Spleen (tissue), 11 donors: Measurements from ENCODE around the gene IMMP2L. TPM values are rescaled to one million over a fixed set of nuclear protein-coding genes. Genes with fewer than 3 reads are reported as not detected.

Experiments used
- DNase-seq: peaks from one replicate; pipeline ENCODE4 v3.0.0-alpha.2; 2020
- H3K27ac ChIP-seq, 8 donors: fragments of 200-600 bp; sonication (generic) in 7 of 8; 1 replicate in 4 of 8; 2 replicates in 4 of 8; pipeline versions ENCODE4 v1.5.0 to v1.8.0; 2016 to 2021; ENCODE audit warnings: inconsistent platforms in 4 of 8, mild to moderate bottlenecking in 4 of 8, moderate library complexity in 1 of 8
- H3K27me3 ChIP-seq, 7 donors: fragments of 200-600 bp; sonication (generic) in 6 of 7; replicated peaks in 1 of 7; 1 replicate in 4 of 7; 2 replicates in 3 of 7; pipeline versions ENCODE4 v1.5.0 to v1.8.0; 2016 to 2021; ENCODE audit warnings: inconsistent platforms in 3 of 7, mild to moderate bottlenecking in 1 of 7
- H3K36me3 ChIP-seq, 6 donors: fragments of 200-600 bp; sonication (generic) in 5 of 6; 1 replicate in 4 of 6; 2 replicates in 2 of 6; pipeline versions ENCODE4 v1.5.0 to v1.8.0; 2016 to 2021; ENCODE audit warnings: inconsistent platforms in 2 of 6
- H3K4me1 ChIP-seq, 6 donors: fragments of 200-600 bp; sonication (generic) in 5 of 6; 1 replicate in 3 of 6; 2 replicates in 3 of 6; pipeline versions ENCODE4 v1.5.0 to v1.8.0; 2016 to 2021; ENCODE audit warnings: inconsistent platforms in 3 of 6
- H3K4me3 ChIP-seq, 8 donors: fragments of 200-600 bp; sonication (generic) in 7 of 8; 1 replicate in 4 of 8; 2 replicates in 4 of 8; pipeline versions ENCODE4 v1.5.0 to v1.8.0; 2016 to 2021; ENCODE audit warnings: inconsistent platforms in 4 of 8, mild to moderate bottlenecking in 4 of 8, moderate library complexity in 2 of 8
- H3K9me3 ChIP-seq, 8 donors: fragments of 200-600 bp; sonication (generic) in 7 of 8; 1 replicate in 4 of 8; 2 replicates in 4 of 8; pipeline versions ENCODE4 v1.5.0 to v1.8.0; 2016 to 2021; ENCODE audit warnings: inconsistent platforms in 4 of 8
- CTCF ChIP-seq, 11 experiments: fragments of 200-600 bp in 7 of 11; fragments of 450-650 bp in 4 of 11; sonication (generic) in 4 of 11; IDR thresholded peaks in 8 of 11; conservative IDR thresholded peaks in 3 of 11; 1 replicate in 7 of 11; 2 replicates in 4 of 11; pipeline versions ENCODE4 v1.4.0 to v1.8.0; 2016 to 2021; ENCODE audit warnings: antibody characterized with exemption in 11 of 11, inconsistent platforms in 4 of 11, mild to moderate bottlenecking in 1 of 11
- POLR2A ChIP-seq, 3 donors: fragments of 450-650 bp; IDR thresholded peaks; one replicate each; pipeline ENCODE4 v1.5.1; 2017; ENCODE audit warnings: antibody characterized with exemption in 3 of 3, mild to moderate bottlenecking in 1 of 3
- POLR2AphosphoS5 ChIP-seq, 3 donors: sonication (generic); formaldehyde crosslinking; IDR thresholded peaks; one replicate each; pipeline ENCODE4 v1.5.1; 2017; ENCODE audit warnings: antibody characterized with exemption in 3 of 3
- WGBS, 5 donors: extraction: QIAGEN DNeasy Blood & Tissue Kit in 3 of 5; methylation state at CpG; one replicate each; pipeline versions ENCODE4 v1.1.5 to v1.1.7; 2013 to 2018; 5-methylcytosine and 5-hydroxymethylcytosine counted together
- intact Hi-C: fragments of 100-400 bp; cut with DNase I; formaldehyde crosslinking; loops from one replicate; pipeline ENCODE4 v1.15.0; 2023; ENCODE audit warnings: low total_unique reads
- polyA plus RNA-seq, 3 donors: library from polyadenylated mRNA; stranded (reverse); fragments of 200-250 nt; gene quantifications; one replicate each; pipeline ENCODE4 v1.2.1, GENCODE V29; 2013
- total RNA-seq, 7 donors: library from RNA; depleted of rRNA in 3 of 7; stranded (reverse); fragments of >200 nt in 3 of 7; fragmentation: NEBNext Ultra II Directional in 4 of 7; extraction: Animal tissue kit (Norgen Biotek cat#: 25700) in 4 of 7; gene quantifications; one replicate each; pipeline versions ENCODE4 v1.1.0 to v1.2.1, GENCODE V29; 2016 to 2021
- donor health status: healthy with polysubstance abuse.
- donor health status: DM: no; HTN: no; CAD: no; lungs with moderate emphysema.
- donor health status: DM: no; HTN: no; CAD: no.
- donor health status: Bipolar disorder and iron deficiency.
- donor health status: healthy.
- donor health status: DM: no; HTN: no; CAD: no.
- donor health status: DM: yes; HTN: yes; CAD: no.

The IMMP2L gene
- total and polyA plus RNA-seq, 10 donors, result 6.5 to 32.7 (median 9.8) TPM

- Histone ChIP-seq H3K27me3 (no peaks in the 10 kb centered on the region), H3K9me3 (peaks cover 0 to 1% (median 0%) of the 10 kb centered on the region in 8 donors), H3K27ac (no peak overlapping the region), H3K4me1 (no peaks in the 10 kb centered on the region), H3K36me3 (no peaks in the 10 kb centered on the region), H3K4me3 (no peak overlapping the region)
- no peak for DNase-seq
- WGBS, 5 donors, result 91 to 95% (median 94%) methylated on average over 4 of the region's 4 CpGs
- intact Hi-C loops, result no loop called here
- no peak for TF ChIP-seq CTCF (IDR thresholded peaks at IDR 0.05 in 8 of 11, conservative IDR thresholded peaks at IDR 0.05 in 3 of 11)
- TF ChIP-seq POLR2AphosphoS5 (IDR thresholded peaks at IDR 0.05), result no peak
These were observed 505.2 kb downstream of the IMMP2L start for GRCh38 chr7:111057066-111057465.

GRCh38 chr7:111056371-111056770, 505.9 kb downstream of the IMMP2L start:
- 90 to 97% (median 92%) methylated on average over 2 of the region's 2 CpGs for WGBS, 5 donors
- Histone ChIP-seq H3K9me3 (no peaks in the 10 kb centered on the region), H3K4me3 (no peak overlapping the region), H3K27ac (no peak overlapping the region), H3K36me3 (no peaks in the 10 kb centered on the region), H3K4me1 (no peaks in the 10 kb centered on the region), H3K27me3 (no peaks in the 10 kb centered on the region)
- no peak for DNase-seq
- TF ChIP-seq POLR2A (IDR thresholded peaks at IDR 0.05), result no peak
- TF ChIP-seq POLR2AphosphoS5 (IDR thresholded peaks at IDR 0.05), result no peak
- TF ChIP-seq CTCF (IDR thresholded peaks at IDR 0.05 in 8 of 11, conservative IDR thresholded peaks at IDR 0.05 in 3 of 11), result no peak
- intact Hi-C loops, result no loop called here

DNA sequence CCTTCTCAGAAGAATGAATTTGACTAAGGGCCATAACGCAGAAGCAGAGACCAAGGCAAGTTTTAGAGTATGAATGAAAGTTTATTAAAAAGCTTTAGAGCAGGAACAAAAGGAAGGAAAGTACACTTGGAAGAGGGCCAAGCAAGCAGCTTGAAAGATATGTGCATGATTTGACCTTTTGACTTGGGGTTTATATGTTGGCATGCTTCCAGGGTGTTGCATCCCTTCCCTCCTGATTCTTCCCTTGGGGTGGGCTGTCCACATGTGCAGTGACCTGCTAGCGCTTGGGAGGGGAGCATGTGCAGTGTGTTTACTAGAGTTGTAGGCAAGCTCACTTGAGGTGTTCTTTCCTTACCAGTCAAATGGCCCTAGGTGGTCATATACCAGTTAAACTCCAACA, 509.3 kb downstream of the IMMP2L start:
- Histone ChIP-seq H3K36me3 (no peaks in the 10 kb centered on the region), H3K27ac (no peak overlapping the region), H3K9me3 (no peaks in the 10 kb centered on the region), H3K4me1 (no peaks in the 10 kb centered on the region), H3K4me3 (no peak overlapping the region), H3K27me3 (no peaks in the 10 kb centered on the region)
- intact Hi-C loops, result no loop called here
- 81 to 90% (median 86%) methylated on average over 2 of the region's 2 CpGs for WGBS, 5 donors
- no peak for TF ChIP-seq POLR2AphosphoS5 (IDR thresholded peaks at IDR 0.05)
- DNase-seq, result no peak

DNA sequence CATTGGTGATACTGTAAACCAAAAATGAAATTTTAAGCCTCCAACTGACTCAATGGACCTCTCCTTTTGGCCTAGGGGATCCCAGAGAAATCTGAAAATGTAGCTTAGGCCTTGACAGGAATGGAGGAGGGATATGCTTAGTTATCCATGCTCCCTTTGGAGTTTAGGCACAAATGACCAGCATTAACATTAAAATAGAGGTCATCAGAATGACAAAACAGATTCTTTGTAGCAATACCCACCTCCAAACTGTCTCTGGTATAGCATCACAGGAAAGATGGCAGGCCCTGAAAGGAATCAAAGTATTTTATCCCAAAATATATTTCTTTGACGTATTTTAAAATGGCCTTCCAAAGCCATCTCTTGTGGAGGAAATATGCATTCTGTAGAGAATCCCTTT, 510.5 kb downstream of the IMMP2L start:
- Histone ChIP-seq H3K27ac (no peak overlapping the region), H3K4me3 (no peak overlapping the region), H3K27me3 (no peaks in the 10 kb centered on the region), H3K36me3 (no peaks in the 10 kb centered on the region), H3K4me1 (no peaks in the 10 kb centered on the region), H3K9me3 (no peaks in the 10 kb centered on the region)
- intact Hi-C loops, result no loop called here
- 90 to 100% (median 96%) methylated on average over 1 of the region's 1 CpG for WGBS, 5 donors
- no peak for DNase-seq
- TF ChIP-seq POLR2AphosphoS5 (IDR thresholded peaks at IDR 0.05) (no peak), POLR2A (IDR thresholded peaks at IDR 0.05) (no peak), CTCF (IDR thresholded peaks at IDR 0.05 in 8 of 11, conservative IDR thresholded peaks at IDR 0.05 in 3 of 11) (no peak)

GRCh38 chr7:111050875-111051416, 511.3 kb downstream of the IMMP2L start:
- Histone ChIP-seq H3K9me3 (no peaks in the 10 kb centered on the region), H3K4me3 (no peak overlapping the region), H3K36me3 (no peaks in the 10 kb centered on the region), H3K4me1 (no peaks in the 10 kb centered on the region), H3K27me3 (no peaks in the 10 kb centered on the region), H3K27ac (no peak overlapping the region)
- no peak for TF ChIP-seq CTCF (IDR thresholded peaks at IDR 0.05 in 8 of 11, conservative IDR thresholded peaks at IDR 0.05 in 3 of 11)
- TF ChIP-seq POLR2A (IDR thresholded peaks at IDR 0.05), result no peak
- no peak for TF ChIP-seq POLR2AphosphoS5 (IDR thresholded peaks at IDR 0.05)
- intact Hi-C loops, result no loop called here
- no peak for DNase-seq
- WGBS, 5 donors, result 55 to 77% (median 73%) methylated on average over 2 of the region's 2 CpGs
